ENCODE measurements around the gene PLXNA2.
A peak's percentile ranks its signal among the peaks of the same experiment; 100 is the strongest.

PLXNA2 gene

GRCh38 chr1:208222376-208223126 lies 21.6 kb downstream of the PLXNA2 start:
- no peak for DNase-seq

- DNase-seq, result no peak
Observed at GRCh38 chr1:208221291-208221622, 22.9 kb downstream of the PLXNA2 start.

GRCh38 chr1:208219659-208220282 lies 24.4 kb downstream of the PLXNA2 start:
- DNase-seq, result no peak

DNA sequence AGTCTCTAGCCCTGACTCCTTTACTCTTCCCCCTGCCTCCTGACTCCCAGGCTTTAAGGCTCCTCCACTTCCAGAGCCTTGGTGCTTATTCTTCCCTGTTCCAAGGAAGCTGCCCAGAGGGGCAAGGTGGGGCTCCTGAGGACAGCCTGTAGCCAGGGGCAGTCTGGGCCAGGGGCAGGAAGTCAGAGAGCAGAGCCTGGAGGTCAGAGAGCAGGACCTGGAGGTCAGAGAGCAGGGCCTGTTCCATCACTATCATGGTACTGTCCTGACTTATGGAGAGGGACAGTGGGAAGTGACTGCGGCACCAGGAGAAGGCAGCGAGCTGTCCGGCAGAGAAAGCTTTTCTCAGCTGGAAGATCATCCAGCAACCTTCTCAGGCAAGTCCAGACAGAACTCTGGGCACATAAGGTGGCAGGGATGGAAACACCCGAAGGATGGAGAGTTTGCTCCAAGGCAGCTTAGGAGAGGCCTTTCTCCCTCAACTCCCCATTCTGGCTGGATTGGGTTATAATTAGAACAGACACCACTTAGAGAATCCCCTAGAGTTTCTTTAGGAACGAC lies 25.0 kb downstream of the PLXNA2 start:
- DNase-seq, result no peak

DNA sequence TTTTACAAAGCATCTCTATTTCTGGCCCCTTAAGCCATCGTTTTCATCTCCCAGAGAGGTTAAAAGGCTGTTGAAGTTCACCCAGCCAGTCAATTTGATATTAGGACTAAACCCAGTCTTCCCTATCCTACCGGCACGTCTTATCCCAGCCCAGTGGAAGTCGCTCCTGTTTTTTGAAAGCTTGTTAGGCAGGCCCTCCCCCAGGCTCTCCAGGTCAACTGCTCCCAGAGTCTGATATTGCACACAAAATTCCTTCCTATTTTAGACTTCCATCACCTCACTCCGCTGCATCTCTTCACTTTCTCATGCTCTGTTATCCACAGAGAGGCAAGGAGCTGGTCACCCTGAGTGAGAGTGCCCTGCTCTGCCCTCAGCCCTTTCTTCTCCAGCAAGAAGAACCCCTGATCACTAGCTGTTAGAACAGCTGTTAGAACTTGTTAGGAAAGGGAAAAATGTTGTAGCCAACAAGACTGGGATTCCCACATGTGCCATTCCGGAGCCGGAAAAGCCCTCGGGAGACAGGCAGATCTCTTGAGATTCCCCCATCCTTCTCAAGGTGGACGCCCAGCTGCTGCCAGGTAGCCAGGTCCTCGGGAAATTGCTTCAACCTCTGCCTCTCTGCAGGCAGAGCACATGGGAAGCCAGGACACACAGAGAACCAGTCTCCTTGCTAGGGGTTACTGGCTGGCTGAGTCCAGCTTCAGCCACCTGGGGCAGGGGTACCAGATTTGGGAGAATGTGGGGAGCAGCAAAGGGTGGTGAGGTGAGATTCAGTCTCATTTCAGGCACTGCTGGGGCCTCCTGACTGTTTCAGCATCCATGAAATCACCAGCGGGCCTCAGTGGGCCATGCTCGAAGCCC lies 25.7 kb downstream of the PLXNA2 start:
- DNase-seq, result no peak

DNA sequence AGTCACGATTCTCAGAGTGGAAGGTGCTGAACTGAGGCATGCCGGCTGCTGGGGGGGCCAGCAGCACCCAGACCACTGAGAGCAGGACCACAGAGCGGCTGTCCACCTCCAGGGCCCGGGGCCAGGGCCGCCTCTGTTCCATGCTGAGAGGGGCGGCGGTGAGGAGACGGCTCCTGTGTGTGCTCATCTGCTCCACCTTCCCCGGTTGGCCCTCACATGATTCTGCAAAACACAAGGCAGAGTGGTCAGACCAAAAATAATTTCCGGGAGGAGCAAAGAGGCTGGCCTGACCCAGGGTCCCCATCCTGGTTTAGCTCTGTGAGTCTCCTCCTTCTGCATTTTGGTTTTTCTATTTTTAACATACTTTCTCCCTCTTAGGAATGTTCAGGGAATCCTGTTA lies 26.4 kb downstream of the PLXNA2 start:
- no peak for DNase-seq

GRCh38 chr1:208216806-208217205 lies 27.4 kb downstream of the PLXNA2 start:
- no peak for DNase-seq

GRCh38 chr1:208216062-208216461 lies 28.1 kb downstream of the PLXNA2 start:
- no peak for DNase-seq

DNA sequence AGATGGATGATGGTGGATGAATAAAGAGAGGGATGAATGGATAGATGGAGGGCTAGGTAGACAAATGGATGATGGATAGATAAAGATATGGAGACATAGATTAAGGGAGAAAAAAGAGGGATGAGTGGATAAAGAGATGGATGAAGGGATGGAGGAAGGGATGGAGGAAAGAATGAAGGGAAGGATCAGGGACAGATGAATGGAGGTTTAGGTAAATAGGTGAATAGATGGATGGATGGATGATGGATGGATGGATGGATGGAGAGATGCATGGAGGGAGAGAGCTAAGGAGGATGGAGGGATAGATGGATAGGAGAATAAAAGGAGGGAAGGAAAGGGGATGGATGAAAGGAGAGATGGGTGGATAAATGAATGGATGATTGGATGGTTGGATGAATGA lies 28.8 kb downstream of the PLXNA2 start:
- no peak for DNase-seq

DNA sequence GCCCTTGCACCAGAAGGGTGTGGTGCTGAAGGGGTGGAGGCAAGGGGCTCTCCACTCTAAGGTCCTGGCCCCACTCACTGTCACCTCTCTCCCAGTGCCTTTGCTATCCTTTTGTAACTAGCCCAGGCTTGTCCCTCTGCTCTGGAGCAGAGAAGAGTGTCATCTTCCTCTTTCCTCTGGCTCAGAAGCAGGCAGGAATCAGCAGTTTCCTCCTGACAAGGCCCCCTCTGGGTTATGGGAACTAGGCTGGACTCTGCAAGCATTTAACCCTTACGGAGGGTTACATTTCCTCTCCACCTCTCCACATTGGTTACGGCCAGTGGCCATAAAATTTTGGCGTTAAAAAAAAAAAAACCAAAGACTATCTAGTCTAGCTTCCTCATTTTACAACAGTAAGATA lies 30.4 kb downstream of the PLXNA2 start:
- no peak for DNase-seq

DNA sequence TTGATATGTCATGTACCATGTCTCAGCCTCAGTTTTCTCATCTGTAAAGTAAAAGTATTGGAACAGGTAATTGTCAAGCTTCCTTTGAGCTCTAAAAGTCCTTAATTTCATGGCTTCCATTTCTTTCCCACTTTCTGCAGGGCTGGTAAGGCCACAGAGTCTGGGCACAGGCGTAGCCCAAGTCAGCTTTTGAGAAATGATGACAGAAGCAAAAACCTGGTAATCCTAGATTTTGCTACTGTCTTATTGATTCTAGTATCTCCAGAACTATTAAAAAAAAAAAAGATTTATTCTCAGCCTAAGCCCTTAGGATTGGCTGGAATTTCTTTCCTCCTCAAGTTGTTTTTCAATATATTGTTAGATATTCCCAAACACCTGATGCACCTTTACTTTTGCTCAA lies 31.3 kb downstream of the PLXNA2 start:
- DNase-seq, result no peak

DNA sequence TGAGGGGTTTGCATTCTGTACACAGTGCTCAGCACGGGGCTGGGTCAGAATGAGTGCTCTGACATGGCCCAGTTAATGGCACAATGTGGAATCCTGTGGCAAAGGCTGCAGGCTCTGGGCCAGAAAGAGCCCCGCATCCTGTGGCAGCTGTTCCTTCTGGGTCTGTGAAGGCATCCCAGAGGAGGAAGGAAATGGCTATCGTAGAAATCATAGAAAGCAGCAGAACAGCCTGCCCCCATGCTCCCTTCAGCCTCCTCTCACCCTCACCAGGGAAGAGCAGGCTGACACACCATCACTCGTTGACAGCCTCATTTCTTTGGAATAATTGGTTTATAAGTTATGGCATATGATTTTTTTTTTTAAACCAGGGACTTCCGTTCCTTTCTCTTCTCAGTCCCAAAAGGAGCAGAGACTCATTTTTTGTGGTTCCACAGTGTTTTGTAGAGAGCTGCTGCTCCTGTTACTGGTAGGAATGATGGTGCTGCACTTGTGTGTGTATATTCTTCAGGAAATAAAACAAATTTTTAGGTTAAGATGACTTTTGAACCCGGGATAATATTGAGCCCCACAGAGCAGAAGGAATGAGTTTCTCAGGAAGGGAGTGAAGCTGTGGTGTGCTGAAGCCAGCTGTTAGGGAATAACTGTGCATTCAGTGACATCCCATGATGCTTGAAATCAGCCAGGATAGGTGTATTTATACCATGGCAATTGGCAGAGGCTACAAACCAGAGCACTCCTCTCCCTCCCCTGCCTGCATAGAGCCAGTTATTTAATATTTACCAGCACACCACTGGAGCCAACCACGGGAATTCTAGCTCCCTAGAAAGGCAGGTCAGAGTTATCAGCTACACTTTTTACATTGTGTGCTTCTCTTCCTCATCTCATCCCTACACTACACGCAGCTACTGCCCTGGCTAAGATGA lies 32.0 kb downstream of the PLXNA2 start:
- no peak for DNase-seq

DNA sequence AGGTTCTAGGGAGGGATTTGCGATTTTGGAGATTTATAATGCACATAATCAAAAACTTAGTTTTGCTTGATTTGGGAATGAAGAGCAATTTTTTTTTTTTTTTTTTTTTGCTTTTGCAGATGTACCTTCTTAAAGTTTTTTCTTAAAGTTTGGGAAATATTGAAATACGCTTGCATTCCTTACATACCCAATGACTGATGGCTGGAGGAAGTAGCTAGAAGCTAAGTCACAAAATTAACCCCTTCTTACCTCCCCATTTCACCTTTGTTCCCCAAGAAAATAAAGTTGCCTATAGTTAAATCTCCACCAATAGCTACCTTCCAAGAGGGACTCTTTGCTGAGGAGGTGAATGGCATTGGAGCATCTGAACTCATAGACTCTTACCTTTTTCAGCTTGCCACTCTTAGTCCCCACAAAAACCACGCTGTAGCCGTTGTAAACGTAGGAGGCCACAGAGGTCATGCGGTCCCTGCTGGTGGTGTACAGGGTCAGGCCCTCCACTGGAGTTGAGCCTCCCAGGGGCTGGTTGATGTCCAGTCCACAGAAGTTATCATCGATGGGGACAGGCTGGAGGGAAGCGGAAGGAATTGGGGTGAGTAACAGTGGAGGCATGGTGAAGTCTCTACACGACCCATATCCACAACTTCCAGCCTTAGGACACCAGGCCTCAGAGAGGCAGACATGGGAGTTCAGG lies 34.1 kb downstream of the PLXNA2 start:
- DNase-seq, result no peak

DNA sequence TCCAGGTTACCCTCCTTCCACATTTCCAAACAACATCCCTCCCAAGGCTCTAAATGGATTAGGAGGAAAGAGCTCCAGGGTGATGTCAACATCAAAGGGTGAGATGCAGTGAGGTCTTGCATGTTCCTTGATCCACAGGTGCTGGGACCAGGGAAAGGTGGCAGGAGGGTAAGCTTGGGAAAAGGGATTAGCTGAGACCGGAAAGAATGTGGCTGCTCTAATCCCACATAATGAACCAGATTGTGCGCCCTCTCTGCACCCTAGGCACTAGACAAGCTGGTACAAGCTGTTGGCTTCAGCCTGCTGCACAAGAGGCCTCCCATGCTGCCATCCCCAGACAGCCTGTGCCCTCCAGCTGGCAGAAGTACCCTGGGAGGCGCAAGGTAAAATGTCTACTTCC lies 34.9 kb downstream of the PLXNA2 start:
- DNase-seq, result peak; percentile 90

DNA sequence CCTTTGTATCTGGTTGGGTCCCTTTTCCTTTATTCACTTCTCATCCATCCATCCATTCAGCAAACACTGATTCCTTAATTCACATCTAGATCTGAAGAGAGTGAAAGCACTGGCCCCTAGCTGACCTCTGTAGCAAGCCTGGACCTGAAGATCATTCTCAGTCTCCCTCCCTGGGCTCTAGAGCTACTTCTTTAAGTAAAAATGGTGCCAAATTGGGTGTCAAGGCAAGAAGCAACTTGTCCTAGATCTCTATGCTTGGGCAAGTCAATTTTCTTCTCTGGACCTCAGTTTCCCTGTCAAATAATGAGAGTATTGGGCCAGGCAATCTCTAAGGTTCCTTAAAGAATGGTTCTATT lies 36.1 kb downstream of the PLXNA2 start:
- DNase-seq, result no peak

DNA sequence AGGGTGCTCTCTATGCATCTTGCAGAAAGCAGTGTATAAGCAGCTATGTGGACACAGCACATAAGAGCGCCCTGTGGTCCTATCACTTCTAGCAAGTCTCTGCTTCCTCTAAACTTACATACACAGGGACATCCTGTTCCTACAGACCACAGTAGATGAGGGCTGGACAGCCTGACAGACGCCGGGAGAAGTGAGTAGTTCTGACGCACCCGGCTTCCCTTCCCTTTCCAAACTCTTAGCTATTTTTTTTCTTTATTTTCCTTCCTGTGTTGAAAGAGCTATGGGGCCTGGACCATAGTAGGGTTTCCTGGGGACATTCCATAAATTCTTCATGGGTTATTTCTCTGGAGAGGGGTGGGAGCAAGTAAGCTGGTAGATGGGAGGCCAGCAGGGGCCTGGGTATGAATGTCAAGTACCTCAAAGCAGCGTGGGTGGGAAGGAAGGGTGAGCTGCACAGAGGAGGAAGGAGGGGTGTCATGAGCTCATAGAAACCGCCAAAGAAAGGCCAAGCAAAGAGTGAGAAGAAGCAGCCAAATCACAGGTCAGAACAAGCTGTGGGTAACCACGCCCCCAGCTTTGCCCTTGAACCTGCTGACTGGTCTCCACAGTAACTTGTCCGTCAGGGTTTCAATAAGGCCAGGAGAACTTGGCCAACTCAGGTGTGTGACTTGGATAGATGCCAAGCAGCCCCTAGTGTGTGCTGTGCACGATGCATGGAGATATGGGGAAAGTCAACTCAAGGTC lies 36.6 kb downstream of the PLXNA2 start:
- DNase-seq, result no peak

DNA sequence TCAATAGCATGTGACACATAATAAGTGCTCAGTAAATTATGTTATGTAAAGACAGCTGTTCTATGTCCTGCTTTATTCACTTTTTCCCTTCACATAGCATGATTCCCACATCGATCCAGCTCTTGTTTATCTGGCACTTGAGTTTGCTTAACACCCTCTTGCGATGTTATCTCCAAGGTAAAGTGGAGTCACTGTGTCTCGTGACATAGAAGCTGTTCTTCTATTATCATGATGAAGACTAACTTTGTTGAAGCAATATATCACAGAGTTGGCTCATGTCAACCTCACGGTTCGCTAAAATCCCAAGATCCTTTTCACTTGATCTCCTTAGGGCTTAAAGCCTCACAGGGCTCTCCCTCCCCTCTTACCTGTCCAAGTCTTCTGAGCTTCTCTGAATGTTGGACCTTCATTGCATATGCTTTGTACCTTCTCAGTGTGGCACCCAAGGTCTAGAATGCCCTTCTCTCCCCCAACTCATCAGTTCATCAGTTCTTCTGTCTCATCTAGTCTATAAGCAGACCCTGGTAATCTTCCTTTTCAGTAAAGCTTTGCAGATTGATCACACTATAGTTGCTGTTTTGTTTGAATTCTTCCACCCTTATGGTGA lies 38.0 kb downstream of the PLXNA2 start:
- no peak for DNase-seq

GRCh38 chr1:208205216-208206013 lies 38.8 kb downstream of the PLXNA2 start:
- no peak for DNase-seq

DNA sequence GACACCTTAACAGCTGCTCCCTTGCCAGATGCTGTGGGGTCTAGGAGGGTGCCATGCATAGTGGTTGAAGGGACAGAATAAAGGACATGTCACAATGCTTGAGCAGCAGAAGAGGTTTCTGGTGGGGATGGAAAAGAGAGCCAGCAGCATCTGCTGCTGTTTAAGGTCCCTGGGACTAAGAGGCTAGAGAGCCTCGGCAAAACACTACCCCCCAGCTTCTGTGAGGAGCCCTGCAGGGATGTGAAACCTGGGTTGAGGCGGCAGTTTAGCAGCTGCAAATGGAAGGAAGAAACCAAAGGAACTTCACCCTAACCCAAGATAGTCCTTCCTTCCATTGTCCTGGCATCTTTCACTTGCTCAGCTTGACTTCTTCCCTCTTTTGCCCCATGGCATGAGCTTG lies 39.4 kb downstream of the PLXNA2 start:
- no peak for DNase-seq

Data from NCI-H2171 (cell line).